Activated CD4-positive, alpha-beta T cell treated with anti-CD3 and anti-CD28 coated beads, Interleukin-2, amount 50 U/mL, for 16 hours (primary cell): ENCODE data around the gene GPATCH8.

Experiments
- DNase-seq: peaks from one replicate; pipeline ENCODE4 v3.0.0-alpha.2; 2020

Gene GPATCH8

DNA sequence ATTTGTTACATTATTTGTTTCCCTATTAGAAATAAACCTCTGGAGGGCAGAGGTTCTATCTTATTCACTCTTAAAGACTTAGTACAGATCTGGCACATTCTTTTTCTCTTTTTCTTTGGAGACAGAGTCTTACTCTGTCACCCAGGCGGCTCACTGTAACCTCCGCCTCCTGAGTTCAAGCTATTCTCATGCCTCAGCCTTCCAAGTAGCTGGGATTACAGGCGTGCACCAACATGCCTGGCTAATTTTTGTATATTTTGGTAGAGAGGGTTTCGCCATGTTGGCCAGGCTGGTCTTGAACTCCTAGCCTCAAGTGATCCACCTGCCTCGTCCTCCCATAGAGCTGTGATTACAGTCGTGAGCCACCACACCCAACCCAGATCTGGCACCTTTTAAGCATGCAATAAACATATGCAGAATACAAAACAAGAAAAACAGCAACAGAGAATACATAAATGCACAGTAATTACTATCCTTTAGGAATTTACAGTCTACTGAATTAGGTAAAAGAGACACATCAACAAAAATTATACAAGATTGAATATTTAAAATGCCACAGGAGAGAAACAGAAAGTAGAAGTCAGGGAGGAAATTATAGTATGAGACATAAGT, 52.1 kb downstream of the GPATCH8 start:
- no peak for DNase-seq

DNA sequence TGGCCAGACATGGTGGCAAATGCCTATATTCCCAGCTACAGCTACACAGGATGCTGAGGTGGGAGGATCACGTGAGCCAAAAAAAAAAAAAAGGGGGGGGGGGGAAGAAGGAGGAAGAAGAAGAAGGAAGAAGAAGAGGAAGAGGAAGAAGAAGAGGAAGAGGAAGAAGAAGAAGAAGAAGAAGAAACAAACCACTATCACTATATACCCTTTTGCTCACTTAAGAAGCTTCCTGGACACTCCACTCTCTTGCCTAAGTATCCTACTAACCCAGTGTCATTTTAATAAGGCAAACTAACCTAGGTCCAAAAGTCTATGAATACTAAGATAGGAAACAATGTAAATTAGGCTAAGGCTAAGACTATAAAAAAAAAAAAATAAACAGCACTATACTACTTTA, 54.8 kb downstream of the GPATCH8 start:
- DNase-seq = no peak

DNA sequence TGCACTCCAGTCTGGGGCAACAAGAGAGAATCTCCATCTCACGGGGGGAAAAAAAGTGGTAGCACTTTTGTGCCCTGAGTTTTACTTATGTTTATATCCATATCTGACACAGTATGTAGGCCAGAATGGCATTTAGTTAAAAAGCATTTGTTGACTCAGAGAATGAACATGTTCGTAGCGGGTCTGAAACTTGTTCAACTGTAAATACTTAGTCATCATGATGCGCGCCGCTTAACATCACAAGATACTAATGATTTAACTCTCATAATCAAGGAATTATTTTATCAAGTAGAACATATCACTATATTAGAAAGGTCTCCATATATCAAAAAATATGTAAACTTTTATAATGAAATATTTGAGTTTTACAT, 58.5 kb downstream of the GPATCH8 start:
- no peak for DNase-seq

DNA sequence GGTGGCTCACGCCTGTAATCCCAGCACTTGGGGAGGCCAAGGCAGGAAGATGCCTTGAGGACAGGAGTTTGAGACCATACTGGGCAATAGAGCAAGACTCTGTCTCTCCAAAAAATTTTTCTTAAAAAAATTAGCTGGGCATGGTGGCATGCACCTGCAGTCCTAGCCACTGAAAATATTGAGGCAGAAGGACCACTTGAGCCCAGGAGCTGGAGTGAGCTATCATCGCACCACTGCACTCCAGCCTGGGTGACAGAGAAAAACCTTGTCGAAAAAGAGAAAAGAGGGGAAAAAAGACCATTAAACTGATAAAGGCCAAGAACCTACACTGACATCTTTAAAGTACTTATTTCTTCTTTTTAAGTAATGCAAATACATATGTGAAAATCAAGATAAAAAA, 60.4 kb downstream of the GPATCH8 start:
- DNase-seq = no peak

DNA sequence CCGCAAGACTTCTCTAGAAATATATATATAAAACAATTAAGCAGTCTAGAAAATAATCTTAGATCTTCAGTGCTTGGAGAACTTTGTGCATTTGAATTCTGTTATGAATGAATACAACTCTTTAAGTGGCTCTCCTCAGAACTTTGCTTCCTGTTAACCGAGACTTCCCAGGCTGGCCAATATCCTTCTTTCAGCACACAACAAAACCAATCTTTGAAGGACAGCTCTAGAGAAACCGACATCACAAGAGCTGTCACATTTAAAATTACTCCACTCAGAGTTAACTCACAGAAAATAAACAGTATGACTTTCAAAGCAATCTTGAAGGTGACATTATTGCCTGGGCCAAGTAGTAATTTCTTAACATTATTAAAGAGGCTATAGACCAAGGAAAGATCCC, 64.0 kb downstream of the GPATCH8 start:
- DNase-seq = no peak

DNA sequence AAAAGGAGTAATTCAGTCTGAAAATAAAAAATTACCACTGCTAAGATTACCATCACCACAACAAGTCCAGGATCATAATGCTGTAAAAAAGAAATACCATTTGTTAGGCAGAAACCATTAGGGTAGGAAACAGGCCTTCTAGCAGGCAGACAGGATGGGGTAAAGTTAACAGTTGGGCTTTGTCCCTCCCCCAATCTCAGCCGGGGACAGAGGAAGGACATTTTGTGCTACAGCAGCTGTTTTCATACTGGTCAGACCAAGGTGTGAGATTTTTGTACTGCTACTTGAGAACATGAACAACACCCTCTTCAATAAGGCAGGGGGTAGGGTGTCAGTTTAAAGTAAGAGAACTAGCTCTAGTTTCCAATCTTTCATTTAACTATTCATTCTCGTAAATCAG, 64.6 kb downstream of the GPATCH8 start:
- peak; percentile 33 for DNase-seq

DNA sequence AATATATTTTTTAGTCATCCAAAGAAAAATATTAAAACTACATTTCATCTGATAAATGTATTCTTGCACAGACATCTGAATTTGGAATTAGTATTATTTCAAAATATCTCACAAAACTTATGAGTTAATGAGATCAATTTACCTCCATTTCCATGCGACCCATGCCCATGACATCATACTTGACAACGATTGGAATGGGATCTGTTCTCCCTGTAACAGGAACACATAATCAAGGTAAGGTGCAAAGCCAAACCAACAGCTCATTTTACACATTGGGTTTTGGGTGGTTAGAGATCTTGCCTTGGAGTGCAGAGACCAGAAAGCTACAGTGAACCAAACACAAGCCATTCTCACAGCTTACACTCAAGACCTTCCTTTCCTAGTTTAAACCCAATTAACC, 66.9 kb downstream of the GPATCH8 start:
- DNase-seq = no peak

DNA sequence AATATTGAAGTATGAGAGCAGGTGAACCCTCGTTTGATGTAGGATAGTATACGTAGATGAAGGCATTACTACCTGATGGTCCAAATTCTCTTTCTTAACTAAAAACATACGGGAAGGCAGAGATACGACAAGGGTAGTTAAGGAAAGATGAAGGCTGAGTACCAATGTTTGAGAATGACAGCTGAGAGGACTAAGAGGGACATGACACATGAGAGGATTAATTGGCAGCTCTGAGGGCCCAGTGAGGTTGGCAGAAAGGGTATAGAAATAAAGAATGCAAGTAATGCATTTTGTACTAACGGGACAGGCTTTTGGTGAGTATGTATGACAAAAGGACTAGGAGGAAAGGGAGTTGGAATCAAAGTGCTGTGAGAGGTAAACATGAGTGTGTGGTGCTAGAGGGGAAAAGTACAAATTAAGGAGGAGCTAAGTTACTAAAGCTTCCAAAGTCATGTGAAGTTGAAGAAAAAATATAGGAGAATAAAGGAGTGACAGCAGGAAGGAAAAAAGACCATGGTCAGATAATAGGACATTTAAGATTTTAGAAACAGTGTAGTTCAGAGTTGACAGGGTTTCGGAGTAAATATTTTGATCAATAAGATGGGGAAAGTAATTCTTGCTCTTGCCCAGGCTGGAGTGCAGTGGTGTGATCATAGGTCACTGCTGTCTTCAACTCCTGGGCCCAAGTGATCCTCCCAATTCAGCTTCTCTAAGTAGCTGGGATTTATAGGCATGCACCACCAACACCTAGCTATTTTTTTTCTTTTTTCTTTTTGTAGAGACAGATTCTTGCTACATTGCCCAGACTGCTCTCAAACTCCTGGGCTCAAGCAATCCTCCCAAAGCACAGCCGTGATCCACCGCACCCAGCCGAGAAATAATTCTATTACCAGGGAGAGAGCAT, 70.7 kb downstream of the GPATCH8 start:
- no peak for DNase-seq

DNA sequence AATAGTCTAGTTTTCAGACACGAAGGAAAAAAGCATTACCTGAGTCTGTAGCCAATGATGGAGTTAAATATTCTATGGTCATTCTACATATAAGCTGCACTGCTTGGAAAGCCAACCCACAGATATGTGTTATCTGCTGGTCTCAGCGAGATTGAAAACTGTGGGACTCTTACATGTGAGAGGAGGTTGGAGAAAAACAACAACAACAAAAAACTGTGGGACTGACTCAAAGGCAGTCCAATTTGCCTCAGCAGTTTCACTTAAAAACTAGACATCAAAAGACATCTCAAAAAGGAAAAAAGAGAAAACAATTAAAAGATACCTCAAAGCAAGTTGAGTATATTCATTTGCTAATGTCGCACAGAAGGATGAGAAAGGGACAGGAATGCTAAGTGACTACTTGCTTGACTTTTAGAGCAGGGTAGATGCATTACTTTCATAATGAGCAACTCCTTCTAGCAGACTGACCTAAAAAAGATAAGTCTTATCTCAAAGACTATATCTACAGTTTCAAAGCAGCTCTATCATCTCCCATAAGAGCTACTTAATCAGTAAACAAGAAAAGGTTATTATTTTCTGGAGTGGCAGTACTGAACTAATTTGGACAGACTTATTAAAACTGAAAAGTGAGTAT, 78.3 kb downstream of the GPATCH8 start:
- peak; percentile 45 for DNase-seq

DNA sequence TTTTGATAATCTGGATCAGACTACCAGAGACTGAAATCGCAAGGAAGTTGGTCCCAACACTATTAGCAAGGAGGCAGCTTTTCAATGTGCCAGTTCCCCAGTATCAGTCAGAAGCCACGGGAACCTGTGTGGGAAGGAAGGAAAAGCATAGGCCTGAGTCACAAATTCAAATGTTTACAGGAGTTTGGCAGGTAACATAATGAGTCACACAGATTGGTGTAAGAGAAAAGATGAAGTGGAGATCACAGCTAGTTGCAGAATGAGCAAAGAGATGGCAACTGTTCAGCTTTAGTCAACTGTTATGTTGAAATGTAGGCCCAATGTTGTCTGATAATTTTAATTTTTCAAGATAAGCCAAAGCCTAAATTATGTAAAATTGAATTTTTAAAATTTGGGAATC, 85.7 kb downstream of the GPATCH8 start:
- peak; percentile 77 for DNase-seq

DNA sequence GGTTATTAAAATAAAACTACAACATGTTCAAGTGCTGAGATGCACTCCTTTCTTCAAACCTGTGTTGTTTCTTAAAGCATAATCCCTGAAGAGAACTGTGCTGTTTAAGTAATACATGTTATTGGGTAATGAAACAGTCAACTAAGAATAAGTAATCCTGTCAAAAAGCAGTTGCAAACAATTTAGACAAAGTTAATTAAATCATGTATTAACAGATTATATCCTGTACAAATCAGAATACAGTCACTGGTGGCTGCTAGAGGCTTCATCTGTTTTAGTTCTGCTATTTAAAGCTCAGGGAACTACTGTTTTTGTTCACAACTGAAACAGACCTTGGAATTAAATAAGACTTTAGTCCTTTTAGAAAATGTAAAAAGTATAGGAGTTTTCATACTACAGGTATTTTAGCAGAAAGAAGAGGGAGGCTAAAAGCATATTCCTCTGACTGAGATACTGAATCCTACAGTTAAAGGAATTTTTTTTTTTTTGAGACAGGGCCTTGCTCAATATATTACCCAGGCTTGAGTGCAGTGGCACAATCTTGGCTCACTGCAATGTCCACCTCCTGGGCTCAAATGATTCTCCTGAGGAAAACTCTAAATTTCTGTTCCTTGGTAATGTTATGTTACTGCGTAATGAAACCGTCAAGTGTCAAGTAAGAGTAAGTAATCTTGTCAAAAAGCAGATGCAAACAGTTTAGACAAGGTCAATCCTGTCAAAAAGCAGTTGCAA, 86.5 kb downstream of the GPATCH8 start:
- DNase-seq = no peak

DNA sequence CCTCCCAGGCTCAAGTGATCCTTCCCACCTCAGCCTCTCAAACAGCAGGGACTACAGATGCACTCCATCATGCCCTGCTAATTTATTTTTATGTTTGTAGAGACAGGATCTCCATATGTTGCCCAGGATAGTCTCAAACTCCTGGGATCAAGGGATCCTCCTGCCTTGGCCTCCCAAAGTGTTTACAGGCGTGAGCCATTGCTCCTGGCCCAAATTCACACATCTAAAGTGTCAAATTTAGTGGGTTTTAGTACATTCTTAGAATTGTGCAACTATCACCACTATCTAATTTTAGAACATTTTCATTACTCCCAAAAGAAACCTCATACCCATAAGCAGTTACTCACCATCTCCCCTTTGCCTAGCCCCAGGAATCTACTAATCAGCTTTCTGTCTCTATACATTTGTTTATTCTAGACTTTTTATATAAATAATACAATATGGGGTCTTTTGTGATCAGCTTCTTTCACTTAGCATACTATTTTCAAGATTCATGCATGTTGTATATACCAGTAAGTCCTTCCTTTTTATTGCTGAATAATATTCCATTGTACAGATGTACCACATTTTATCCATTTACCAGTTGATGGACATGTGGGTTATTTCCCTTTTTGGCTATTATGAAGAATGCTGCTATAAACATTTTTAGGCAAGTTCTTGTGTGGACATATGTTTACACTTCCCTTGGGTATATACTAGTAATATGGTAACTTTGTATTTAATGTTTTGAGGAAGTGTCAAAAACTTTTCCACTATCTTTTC, 88.6 kb downstream of the GPATCH8 start:
- DNase-seq = no peak

DNA sequence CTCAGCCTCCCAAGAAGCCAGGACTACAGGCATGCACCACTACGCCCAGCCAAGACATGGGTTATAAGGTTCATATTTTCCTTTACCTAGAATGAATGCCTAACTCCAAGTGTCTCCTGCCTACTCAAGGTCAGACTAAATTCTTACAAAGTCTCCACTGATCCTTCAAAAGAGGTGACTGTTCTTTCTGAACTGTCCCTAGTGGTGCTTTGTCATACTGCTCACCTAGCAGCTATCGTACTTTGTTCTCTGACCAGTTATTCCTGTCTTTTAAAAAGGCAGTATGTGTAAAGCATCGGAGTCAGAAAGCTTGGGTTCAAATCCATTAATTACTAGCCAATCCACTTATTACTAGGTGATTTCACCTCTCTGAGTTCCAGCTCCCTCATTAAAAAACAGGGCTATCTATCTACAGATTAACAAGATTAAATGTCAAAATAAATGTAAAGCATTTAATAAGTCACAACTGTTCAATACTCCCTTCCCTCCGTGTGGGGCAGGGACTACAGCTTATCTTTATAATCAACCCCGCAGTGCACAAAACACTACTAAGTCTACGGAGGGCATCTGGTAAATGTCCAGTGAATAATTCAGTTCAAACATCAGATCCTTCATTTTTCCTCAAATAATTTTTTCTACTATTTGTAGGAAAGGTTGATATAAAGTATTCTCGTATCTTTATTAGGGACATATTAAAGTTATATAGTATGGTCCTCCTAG, 93.7 kb downstream of the GPATCH8 start:
- DNase-seq = no peak

DNA sequence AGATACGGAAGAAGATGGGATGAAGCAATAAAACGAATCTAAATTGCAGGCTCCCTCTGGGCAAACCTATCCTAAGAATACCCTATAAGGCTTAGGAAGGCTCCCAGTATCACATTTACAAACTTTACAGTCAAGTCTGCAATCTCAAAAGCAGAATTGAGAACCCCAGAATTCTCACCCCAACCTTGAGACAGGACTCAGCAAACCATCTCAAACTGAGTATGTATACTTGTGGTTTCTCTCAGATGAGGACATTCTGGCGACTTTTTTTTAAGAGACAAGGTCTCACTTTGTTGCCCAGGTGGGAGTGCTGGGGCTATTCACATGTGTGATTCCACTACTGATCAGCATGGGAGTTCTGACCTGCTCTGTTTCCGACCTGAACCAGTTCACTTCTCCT, 94.4 kb downstream of the GPATCH8 start:
- no peak for DNase-seq

DNA sequence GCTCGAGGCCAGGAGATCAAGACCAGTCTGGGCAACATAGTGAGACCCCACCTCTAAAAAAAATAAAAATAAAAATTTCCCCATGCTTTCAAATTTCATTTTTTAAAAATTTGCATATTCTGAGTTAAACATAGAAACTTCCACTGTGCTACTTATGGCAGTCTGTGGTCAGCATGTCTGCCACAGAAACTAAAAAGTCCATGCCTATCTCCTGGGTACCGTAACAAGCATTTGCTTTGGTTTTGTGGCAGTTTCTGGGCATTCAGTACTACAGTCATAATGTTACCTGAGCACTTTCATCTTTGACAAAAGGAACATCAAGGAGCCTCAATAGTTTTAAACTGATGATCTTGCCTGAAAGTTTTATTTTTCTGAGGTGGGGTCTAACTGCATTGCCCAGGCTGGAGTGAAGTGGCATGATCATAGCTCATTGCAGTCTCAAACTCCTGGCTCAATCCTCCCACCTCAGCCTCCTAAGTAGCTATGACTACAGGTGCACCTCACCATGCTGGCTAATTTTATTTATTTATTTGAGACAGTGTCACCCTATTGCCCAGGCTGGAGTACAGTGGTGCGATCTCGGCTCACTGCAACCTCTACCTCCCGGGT, 100.5 kb downstream of the GPATCH8 start:
- peak; percentile 75 for DNase-seq

DNA sequence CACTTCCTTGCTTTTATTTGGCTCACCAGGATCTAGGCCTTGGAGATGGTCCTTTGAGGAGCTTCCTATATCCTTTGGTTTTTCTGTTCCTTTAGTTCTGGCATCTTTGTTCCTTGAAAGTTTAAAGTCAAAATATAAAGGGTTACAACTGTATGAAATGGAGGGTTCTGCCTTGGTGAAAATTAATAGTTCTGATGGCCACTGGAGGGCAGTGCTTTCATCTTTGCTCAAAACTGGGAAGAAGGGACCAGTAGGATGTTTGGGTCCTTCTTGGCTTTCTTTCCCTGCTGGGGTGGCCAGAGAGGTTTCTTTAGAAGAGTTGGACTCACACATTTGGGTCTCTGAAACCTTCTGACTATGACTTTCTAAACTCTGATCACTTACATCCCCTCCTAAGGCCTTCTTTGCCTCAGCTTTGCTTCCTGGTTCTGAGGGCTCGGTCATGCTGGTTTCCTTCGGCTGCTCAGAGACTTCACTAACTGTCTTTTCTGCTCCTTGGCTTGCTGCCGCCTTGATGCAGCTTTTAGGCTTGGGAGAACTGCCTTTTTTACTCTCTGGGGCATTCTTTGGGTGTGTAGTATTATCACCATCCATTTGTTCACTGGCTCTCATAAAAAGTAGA, 102.9 kb downstream of the GPATCH8 start:
- DNase-seq = peak; percentile 18

DNA sequence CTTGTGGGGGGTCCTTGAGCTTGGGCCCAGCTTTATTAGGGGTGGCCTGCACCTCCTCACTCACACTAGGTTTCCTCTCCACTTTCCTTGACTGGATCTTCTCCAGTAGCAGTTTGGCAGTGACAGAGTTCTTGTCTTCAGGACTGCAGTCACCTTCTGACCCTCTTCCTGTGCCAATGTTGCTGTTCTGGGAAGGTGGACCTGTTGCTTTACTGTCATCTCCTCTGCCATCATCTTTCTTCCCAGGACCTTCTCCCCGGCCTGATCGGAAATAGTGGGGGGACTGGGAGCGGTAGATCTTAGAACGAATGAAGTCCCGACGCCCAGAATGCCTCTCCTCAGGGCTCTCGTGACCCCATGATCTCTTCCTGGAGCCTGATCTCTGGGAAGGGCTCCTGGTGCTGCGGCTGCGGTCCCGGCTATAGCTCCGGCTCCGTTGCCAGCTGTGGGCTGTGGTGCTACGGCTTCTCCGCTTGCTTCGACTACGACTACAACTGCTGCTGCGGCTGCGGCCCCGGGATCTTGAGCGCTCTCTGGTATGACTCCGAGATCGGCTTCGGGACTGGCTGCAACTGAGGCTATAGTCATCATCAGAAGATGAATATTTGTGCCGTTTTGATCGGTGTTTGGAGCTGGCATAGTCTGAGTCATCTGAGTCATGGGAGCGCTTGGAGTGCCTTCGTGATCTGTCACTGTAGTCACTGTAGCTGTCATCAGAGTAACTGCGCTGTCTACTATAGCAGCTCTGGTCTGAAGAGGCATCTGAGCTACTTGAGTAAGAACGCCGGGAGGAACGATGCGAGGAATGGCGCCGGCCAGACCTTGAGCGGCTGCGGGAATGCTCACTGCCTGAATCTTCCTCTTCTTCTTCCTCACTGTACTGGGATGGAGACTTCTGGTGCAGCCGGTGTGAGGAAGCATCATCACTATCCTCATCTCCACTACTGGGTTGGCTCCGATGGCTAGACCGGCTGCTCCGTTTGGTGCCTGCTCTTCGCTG, 104.2 kb downstream of the GPATCH8 start:
- DNase-seq = no peak

DNA sequence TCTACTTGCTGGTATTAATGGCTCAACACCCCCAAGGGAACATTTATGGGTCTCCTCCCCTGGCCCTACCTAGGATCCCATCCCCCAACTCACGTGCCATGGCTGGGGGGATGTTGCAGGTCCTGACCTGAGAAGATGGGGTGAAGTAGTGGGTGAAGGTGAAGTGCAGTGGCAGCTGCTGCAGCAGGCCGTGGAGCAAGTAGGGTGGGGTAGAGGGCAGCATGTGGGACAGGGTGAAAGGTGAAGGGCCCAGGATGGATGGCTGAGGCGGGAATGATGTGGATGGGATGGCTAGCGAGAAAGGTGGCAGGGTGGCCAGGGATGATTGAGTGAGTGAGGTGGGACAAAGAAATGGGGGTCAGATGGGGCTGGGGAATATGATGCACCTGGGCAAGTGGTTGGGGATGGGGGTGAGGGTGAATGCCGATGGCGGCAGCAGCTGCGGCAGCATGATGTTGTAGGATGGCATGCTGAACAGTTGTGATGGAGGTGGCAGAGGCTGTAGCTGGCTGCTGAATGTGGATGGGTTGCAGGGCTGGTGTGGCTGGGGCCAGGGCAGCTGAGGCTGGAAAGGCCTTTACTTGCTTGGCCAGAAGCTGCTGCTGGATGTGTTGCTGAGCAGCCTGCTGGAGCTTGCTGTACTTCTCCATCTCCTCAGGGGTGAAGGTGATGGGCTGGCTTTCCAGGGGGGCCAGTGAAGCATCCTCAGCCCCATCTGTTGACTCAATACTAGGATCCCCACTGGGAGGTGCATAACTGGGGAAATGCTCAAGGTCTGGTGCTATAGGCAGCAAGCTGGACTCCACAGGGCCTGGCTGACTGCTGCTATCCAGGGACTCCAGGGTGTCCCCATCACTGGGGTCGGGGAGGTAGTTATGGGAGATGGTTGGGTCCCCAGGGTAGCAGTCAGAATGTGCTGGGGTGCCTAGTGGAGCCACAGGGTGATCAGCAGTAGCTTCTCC, 105.4 kb downstream of the GPATCH8 start:
- DNase-seq = no peak
